GM19351 (cell line): ENCODE data around the gene ZNF469.

Source experiments
- ATAC-seq: cut with Tn5 transposase; IDR thresholded peaks from one replicate; pipeline ENCODE4 v1.9.1; 2021; ENCODE audit warnings: mild to moderate bottlenecking, moderate library complexity; ENCODE audit not compliant: unreplicated experiment

The ZNF469 gene

DNA sequence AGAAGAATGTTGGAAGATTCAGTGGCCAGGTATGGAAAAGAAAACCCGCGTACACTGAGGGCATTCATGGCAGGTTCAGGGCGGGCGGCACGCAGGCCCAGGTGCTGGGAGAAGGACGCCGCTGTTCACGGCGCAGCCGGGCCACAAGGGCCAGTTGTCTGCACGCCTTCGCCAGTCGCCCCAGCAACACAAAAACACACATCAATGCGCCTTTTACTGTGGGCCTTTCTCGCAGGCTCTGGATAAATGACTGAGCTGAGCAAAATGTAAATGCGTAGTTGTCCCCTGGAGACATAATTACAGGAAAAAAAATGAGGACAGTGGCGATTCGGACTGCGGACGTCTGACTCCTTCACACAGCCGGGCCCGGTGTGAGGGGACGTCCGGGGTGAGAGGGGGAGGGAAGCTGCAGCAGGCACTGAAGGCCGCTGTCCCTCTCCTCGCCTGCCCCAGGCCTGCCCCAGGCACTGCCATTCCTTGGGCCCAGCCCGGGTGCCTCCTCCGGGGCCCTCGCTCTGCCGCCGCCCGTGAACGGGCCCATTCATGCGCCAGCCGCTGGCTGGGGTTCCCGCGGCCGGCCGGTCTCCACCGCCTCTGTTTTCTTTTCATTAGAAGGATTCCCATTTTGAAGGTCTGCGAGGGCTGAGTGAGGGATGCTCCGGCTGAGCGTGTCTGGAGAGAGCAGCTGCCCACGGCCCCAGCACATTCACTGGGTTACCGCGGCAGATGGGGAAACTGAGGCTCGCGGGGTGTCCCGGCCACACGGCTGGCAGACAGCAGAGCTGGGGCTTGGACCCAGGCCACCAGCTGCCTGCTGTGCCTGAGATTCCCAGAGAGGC lies 6.5 kb upstream of the ZNF469 start:
- no peak for ATAC-seq

DNA sequence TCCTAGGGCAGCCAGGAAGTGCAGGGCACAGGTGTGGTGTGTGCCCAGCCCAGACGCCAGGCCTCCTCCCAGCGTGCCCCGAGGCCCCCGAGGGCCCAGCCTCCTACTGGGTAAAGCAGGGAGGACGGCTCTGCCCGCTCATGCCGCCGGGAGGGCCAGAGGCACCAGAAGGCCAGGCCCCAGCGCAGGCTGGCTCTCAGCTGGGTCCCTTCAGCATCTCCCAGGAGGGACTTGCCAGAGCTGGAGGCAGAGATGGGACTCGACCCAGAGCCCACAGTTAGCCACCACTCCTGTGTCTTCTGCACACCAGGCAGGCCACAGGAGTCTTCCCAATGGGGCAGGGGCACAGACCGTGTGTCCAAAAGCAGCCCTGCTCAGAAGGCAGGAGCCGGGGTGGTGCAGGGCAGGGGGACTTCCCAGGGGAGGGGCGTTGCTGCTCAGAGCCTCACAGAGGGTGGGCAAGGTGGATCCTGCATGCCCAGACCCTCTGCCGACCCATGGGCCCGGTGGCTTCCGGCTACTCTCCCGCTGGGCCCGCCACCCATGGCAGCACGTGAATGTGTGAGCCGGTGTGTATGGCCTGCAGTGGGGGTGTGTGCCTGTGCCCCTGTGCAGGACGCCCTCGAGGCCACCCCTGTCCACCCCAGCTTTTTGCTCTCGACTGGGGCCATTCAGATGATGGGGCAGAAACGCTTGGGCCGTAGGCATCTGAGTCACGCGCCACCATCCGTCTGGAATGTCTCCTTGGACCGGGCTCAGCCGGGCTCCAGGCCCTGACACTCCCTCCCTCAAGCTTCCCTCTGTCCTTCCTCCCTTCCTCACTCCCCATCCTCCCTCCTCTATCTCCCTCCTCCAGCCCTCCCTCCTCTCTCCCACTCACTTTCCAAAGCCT lies 5.7 kb upstream of the ZNF469 start:
- no peak for ATAC-seq

DNA sequence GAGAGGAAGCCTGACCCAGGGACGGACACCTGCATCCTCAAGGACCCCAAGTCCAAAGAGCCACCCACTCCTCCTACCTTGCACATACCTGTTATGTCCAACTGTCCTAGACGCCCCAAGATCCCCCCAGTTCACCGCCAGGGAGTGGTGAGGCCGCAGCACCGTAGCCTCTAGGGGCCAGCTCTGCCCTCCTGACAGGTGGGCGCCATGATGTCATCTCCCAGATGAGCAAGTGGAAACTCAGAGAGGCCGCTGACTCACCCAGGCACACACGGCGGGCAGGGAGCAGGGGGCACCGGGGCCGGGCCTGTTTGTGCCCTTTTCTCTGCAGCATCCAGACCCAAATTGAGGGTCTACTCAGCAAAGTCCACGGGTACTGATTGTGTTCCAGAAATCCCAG lies 4.8 kb upstream of the ZNF469 start:
- no peak for ATAC-seq

DNA sequence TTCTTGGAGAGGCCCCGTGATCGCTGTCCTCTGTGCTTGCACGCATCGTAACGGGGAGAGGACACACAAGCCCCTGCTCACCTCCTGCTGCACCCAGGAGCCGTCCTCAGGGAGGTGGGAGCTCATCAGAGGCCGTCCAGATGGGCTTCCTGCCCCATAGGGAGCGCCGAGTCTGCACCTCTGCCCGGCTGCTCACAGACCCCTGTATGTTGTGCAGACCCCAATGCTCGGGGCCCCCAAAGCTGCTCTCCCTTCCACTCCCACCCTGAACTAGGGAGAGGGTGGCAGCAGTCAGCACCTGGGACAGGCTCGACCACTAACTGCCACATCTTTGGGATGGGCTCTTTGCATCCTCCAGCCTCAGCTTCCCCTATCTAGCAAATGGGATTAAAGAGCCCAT lies 4.4 kb upstream of the ZNF469 start:
- ATAC-seq, result no peak

DNA sequence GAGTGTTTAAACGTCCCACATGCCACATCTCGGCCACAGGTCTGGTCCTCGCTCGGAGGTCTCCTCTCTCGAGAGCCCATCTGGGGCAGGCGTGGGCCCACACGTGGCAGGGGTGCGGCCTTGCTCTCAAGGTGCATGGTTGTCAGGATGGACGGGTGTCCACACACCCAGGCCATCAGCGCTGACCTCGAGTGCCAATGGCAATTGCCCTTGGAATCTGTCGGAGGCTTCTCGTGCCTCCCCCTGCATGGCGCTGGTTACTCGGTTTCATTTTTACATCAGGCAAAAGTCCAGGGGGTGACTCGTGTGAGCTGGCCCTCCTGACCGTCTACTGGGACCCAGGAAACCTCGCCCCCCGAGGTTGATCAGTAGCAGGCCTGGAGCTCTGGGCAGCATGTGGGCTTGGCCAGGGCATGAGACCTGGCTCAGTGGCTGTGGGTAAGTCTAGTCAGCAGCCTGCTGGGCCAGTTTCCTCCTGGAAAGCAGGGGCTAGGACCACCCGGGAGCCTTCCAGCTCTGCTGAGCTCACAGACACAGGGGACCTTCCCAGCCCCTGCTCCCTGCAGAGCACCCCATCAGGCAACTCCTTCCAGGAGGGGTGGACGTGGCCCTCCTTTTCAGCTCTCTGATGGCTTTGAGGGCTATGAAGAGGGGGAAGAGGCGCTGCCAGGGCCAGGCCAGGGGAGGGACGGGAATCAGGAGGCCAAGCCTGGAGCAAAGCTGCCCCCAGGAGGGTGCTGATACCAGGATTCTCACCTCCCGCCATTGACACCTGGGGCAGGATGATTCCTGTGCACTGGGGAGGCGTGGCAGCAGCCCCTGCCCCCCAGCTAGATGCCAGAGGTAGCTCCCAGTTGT lies 3.7 kb upstream of the ZNF469 start:
- no peak for ATAC-seq

DNA sequence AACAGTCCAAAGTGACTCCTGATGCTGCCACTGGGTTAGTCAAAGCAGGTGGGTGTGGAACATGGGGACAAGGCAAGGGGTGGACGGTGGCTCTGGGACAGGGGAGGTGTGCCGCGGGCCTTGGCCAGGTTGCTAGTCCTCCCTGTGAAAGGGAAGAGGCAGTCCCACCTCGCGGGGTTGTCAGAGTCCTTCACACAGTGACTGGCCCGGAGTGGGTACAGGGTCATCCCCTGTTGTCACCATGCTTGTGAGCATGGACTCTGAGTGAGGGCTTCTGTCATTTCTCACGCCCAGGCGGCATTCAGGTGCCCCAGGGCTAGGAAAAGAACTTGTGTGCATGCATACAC lies 3.1 kb upstream of the ZNF469 start:
- ATAC-seq, result no peak

DNA sequence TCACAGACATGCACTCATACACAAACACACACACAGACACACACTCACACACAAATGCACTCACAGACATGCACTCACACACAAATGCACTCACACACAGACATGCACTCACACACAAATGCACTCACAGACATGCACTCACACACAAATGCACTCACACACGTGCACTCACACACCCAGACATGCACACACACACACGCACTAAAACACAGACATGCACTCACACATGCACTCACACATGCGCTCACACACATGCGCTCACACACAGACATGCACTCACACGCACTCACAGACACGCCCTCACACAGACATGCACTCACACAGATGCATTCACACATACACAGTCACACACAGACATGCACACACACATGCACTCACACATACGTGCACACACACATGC lies 2.7 kb upstream of the ZNF469 start:
- no peak for ATAC-seq

DNA sequence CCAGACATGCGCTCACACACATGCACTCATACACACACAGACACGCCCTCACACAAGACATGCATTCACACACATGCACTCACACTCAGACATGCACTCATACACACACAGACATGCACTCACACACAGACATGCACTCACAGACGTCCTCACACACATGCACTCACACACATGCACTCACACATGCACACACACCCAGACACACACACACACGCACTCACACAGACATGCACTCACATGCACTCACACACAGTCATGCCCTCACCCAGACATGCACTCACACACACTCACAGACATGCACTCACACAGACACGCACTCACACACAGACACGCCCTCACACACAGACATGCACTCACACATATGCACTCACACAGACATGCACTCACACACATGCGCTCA lies 2.1 kb upstream of the ZNF469 start:
- ATAC-seq, result no peak

DNA sequence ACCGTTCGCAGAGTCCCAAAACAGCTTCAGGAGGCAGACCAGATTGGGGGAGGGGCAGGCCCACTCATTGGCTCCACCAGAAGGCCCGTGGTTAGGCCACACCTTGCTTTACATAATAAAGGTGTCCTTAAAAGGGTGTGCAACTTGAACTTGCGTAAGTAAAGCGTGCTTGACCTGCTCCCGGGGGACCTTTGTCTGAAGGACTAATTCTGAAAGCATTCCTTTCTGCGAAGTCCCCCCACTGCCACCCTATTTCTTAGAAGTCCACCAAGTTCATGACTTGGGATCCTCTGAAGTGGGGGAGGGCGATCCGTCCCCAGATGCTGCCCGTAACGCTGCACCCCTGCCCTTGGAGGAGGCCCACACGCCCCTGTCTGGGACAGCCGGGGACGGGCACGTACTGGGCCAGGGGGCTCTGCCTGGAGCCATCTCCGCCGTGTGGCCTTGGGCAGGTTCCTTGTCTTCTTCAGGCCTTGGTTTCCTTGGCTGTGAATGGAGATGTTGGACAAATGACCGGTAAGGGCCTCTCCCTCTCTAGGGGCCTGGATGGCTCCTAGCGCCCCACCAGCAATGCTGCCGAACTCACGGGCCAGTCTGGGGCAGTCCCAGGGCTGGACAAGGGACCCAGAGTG lies 823 bp upstream of the ZNF469 start:
- ATAC-seq, result no peak

DNA sequence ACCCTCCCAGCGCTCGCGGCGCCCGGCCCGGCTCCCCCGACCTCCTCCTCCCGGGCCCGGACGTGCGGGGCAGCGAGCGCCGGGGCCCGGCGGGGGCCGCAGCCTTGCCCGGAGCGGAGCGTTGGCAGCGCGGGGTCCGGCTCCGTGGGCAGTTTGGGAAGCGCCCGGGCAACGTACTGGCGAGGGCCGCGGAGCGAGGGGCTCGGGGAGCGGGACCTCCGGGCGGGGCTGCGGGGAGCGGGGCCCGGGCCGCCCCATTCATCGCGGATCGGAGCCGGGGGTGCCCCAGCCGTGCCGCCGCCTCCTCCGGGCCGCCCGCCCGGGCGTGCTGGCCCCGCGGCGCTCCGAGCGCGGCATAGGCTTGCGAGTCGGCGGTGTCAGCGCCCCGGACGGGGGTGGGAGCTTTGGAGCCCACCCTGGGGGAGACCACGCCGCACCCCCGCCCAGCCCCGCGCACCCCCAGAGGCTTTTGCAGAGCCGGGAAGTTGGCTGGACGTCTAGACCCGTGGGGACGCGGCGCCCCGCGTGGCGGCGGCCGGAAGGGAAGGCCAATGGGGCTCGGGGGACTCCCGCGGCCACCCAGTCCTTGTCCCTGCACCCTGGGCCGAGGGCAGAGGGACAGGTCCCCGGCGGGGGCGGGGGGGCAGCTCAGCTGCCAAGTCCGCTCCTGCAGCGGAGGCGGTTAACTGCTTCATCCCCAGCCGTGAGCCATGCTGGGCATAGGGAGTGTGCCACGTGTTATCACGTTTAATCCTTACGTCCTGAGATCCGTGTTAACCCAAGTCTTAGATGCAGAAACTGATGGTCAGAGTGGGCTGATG lies 852 bp downstream of the ZNF469 start:
- no peak for ATAC-seq

DNA sequence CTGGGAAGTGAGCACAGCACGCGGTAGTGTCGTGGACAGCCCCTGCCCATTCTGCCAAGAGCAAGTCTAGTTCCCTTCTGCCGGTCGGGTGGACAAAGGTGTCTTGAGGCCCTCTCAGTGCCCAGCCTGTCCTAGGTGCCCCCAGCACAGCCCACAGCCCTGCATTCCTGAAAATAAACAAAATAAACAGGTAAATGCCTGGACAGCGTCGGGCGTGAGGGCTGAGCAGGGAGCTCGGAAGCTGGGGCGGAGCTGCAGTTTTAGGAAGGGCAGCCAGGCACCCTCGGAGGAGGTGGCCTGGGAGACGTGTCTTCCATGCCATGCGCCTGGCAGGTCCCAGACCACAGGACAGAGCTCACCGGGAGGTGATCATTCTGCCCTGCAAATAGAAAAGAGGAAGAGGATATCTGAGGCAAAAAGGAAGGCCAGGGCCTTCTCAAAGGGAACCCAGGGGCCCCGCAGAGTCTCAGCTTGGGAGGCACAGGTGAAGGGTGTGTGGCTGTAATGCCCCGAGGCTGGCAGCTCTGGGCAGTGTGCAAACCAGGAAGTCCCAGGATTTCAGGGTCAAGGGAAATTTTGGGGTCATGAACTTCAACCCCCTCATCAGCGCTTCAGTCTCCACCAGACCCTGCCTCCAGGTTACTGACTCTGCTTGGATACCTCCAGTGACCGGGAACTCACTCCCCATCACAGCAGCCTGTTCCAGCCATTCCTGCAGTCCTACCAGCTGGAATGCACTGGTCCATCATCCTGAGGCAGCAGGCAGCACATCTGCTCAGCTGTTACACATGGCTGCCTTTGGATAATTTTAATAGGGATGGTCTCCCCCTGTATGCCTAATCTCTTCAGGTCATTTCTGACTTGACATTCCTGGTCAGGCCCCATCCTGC lies 1.7 kb downstream of the ZNF469 start:
- no peak for ATAC-seq

DNA sequence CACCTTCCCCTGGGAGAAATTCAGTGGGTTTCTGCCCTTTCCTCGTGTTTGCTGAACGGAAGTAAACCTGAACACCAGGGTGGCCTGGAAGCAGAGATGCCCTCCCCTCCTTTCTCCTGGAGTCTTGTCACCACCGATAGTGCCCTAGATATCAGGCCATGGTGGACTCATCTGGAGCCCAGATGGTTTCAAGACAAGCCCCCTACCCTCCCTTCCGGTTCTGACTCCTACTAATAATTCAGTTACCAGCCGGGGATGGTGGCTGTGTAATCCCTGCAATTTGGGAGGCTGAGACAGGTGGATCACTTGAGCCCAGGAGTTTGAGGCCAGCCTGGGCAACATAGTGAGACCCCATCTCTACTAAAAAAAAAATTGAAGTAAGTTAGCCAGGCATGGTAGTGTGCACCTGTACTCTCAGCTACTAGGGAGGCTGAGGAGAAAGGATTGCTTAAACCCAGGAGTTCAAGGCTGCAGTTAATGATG lies 2.4 kb downstream of the ZNF469 start:
- ATAC-seq, result no peak

DNA sequence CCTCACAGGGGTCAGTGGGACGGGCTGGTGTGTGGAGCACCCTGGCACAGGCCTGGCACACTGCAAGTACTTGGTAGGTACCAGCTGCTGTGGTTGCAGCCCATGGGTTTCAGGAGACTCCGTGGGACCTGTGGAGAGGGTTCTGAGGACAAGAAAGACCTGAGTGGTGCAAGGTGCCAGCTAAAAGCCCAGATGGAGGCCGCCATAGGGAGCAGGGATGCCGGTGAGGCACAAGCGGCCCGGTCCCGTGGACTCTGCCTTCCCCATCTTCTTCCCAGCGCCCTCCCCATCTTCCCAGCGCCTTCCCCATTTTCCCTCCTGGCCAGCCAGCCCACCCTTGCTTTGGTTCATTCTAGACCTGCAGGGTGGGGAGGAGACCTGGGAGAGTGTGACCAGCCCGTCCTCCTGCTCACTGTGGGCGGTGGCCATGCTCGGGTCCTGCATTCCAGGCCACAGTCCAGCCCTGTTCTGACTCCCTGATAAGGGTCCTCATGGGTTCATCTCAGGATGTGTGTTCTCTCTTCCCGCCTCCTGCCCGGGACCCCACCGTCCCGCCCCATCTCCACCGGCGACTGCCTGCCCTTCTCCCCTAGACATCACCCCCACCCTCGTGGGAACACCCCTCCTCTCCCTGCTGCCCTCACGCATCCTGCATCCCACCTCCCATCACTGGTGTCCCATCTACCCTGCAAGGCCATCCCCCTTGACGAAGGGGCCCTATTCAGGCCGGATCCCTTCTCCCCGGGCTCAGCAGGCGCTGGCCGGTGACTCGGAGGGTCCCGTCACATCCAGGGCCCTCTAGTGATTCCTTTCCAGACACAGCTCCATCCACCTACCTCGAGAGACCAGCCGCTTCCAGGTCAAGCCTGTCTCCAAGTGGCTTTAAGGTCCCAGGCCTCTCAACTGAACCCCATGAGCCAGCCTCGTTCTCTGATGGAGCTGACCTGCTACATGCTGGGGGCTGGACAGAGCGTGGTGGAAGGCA lies 3.4 kb downstream of the ZNF469 start:
- no peak for ATAC-seq

DNA sequence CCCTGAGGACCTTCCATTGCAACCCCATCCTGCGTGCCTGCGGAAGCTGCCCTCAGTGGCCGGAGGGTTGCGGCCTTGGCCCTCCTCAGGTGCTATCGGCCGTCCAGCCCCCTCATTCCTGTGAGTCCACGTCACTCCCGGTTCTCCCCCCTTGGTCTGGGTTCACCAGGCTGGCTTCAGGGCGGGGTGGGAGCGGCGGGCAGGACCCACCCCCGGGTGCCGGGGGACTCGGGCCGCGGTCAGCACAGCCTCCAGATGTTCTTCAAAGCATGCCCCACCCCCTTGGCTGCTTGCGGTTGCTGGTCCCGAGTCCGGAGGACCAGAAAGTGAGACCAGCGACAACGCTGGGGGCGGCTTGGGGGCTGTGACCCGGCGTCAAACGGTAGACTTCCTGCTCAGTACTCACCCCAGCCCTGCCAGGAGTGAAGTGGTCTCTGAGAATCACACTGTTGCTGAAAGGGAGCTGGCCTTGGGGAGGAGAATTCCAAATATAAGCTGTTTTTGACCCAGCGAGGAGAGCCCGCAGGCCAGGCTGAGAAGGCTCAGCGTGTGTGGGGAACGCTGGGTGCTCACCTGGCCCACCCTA lies 4.5 kb downstream of the ZNF469 start:
- no peak for ATAC-seq

DNA sequence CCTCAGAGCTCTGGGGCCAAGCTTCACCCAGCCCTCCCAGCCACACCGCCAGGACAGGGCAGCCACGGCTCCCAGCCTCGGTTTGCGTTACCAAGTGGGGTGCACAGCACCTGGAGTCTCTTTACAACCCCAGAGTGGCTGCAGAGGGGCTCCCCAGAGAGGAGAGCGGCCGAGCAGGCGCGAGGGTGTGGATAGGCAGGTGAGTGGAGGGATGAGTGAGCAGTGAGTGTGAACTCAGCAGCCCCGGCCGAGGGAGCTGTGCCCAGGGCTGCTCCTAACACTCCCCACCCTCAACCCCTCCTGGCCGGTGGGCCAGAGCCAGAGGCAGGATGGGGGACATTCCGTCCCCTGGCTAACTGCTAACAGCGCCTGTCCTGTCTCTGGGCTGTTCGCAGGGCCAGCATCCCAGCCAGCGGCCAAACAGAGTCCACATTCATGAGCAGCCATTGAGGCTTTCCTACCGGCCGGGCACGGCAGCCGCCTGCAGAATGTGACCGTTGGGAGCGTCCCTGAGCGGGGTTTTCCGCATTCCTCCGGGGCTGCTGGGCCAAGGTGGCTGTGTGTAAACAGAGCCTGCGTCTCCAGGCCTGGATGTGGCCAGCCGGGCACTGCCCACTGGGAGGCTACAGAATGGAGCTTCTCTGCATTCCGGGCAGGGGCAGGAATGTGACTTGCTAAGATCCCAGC lies 5.3 kb downstream of the ZNF469 start:
- ATAC-seq, result no peak

DNA sequence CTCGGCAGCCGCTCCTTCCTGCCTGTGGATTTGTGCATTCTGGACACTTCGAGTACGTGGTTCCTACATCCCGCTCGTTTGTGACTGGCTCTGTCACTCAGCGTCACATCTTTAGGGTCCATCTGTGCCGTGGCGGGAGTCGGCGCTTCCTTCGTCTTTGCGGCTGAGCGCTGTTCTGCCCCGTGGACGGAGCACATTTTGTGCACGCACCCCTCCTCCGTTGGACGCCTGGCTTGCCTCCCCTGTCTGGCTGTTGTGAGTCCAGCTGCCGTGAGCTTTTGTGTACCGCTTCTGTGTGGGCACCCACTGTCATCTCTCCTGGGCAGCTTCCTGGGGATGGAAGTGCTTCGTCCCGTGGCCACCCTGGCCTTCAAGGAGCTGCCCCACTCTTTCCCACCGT lies 6.4 kb downstream of the ZNF469 start:
- ATAC-seq, result no peak
